Thyroid gland (tissue), 4 donors: ENCODE data around the gene CGB3. TPM values are rescaled to one million over a fixed set of nuclear protein-coding genes. Genes with fewer than 3 reads are reported as not detected.

Experiments
- DNase-seq, 2 donors: peaks; one replicate each; pipeline ENCODE4 v3.0.0-alpha.2; 2019
- H3K27ac ChIP-seq, 3 donors: fragments of 200-600 bp; sonication (generic); 1 replicate in 2 of 3; 2 replicates in 1 of 3; pipeline ENCODE4 v1.5.1; 2016 to 2019; ENCODE audit warnings: mild to moderate bottlenecking in 1 of 3, moderate library complexity in 1 of 3
- H3K27me3 ChIP-seq: fragments of 200-600 bp; sonication (generic); one replicate; pipeline ENCODE4 v1.5.1; 2019
- H3K36me3 ChIP-seq, 2 donors: fragments of 200-600 bp; sonication (generic); one replicate each; pipeline ENCODE4 v1.5.1; 2016 to 2019
- H3K4me1 ChIP-seq, 2 donors: fragments of 200-600 bp; sonication (generic); one replicate each; pipeline ENCODE4 v1.5.1; 2017 to 2019
- H3K4me3 ChIP-seq, 3 donors: fragments of 200-600 bp; sonication (generic); replicated peaks in 1 of 3; 1 replicate in 2 of 3; 2 replicates in 1 of 3; pipeline ENCODE4 v1.5.1; 2016; ENCODE audit warnings: mild to moderate bottlenecking in 1 of 3
- H3K9me3 ChIP-seq: fragments of 200-600 bp; sonication (generic); one replicate; pipeline ENCODE4 v1.5.1; 2017
- CTCF ChIP-seq, 6 experiments: fragments of 200-600 bp in 3 of 6; fragments of 450-650 bp in 3 of 6; sonication (generic) in 3 of 6; IDR thresholded peaks; one replicate each; pipeline ENCODE4 v1.5.1; 2016 to 2019; ENCODE audit warnings: antibody characterized with exemption in 6 of 6, mild to moderate bottlenecking in 2 of 6, inconsistent platforms in 1 of 6, moderate library complexity in 1 of 6
- POLR2A ChIP-seq, 2 donors: fragments of 450-650 bp; IDR thresholded peaks; one replicate each; pipeline ENCODE4 v1.6.1; 2017; ENCODE audit warnings: antibody characterized with exemption in 2 of 2, mild to moderate bottlenecking in 2 of 2, moderate library complexity in 1 of 2
- WGBS, 2 donors: methylation state at CpG; one replicate each; pipeline ENCODE4 v1.1.5; 2017; 5-methylcytosine and 5-hydroxymethylcytosine counted together
- intact Hi-C: fragments of 100-400 bp; cut with DNase I; formaldehyde crosslinking; loops from one replicate; pipeline ENCODE4 v1.15.1; 2023
- microRNA-seq: library from miRNA; unstranded; fragments of <30 nt; microRNA quantifications from one replicate; pipeline ENCODE4, GENCODE V29; 2016
- small RNA-seq: library from RNA; depleted of rRNA; stranded (forward); fragments of <200 nt; gene quantifications from one replicate; pipeline ENCODE3, GENCODE V24; 2016
- total RNA-seq, 4 donors: library from RNA; depleted of rRNA; stranded (reverse); fragments of >200 nt; gene quantifications; one replicate each; pipeline ENCODE4 v1.2.3, GENCODE V29; 2016

CGB3 gene
- total RNA-seq, 4 donors from 2014 or later: not detected

GRCh38 chr19:48986211-48986610, 37.9 kb downstream of the CGB3 start:
- H3K27me3 ChIP-seq: no peaks in the 10 kb centered on the region
- no peaks in the 10 kb centered on the region for H3K9me3 ChIP-seq
- WGBS, 2 donors: 95 to 97% methylated on average over 3 of the region's 3 CpGs
- H3K27ac ChIP-seq: no peak overlapping the region
- peaks cover 12 to 35% of the 10 kb centered on the region in 2 donors for H3K36me3 ChIP-seq
- intact Hi-C loops: no loop called here
- TF ChIP-seq POLR2A (IDR thresholded peaks at IDR 0.05): no peak
- no peak for DNase-seq
- H3K4me1 ChIP-seq: peaks cover 2% of the 10 kb centered on the region in 2 donors
- H3K4me3 ChIP-seq: no peak overlapping the region

GRCh38 chr19:48985711-48986110, 38.4 kb downstream of the CGB3 start:
- no peak for DNase-seq
- no peak overlapping the region for H3K27ac ChIP-seq

GRCh38 chr19:48982280-48982679, 41.9 kb downstream of the CGB3 start:
- H3K4me1 ChIP-seq: no peaks in the 10 kb centered on the region
- no peaks in the 10 kb centered on the region for H3K9me3 ChIP-seq
- no peak overlapping the region for H3K4me3 ChIP-seq
- no peaks in the 10 kb centered on the region for H3K27me3 ChIP-seq
- no peak for DNase-seq
- no peak overlapping the region for H3K27ac ChIP-seq
- H3K36me3 ChIP-seq: peaks cover 17 to 35% of the 10 kb centered on the region in 2 donors
- 90 to 93% methylated on average over 9 of the region's 9 CpGs for WGBS, 2 donors
- intact Hi-C loops: no loop called here
- TF ChIP-seq CTCF (IDR thresholded peaks at IDR 0.05) (no peak), POLR2A (IDR thresholded peaks at IDR 0.05) (no peak)

More at GRCh38 chr19:48985711-48986110, 38.4 kb downstream of the CGB3 start:
- Histone ChIP-seq H3K9me3 (no peaks in the 10 kb centered on the region), H3K36me3 (peaks cover 12 to 38% of the 10 kb centered on the region in 2 donors), H3K27me3 (no peaks in the 10 kb centered on the region), H3K4me1 (no peaks in the 10 kb centered on the region), H3K4me3 (no peak overlapping the region)
- 95 to 99% methylated on average over 8 to 13 of the region's 13 CpGs for WGBS, 2 donors
- TF ChIP-seq POLR2A (IDR thresholded peaks at IDR 0.05) (no peak), CTCF (IDR thresholded peaks at IDR 0.05) (no peak)
- intact Hi-C loops: no loop called here

- Histone ChIP-seq H3K36me3 (peaks cover 14 to 16% of the 10 kb centered on the region in 2 donors), H3K27ac (no peak overlapping the region), H3K4me3 (no peak overlapping the region), H3K27me3 (no peaks in the 10 kb centered on the region), H3K4me1 (no peaks in the 10 kb centered on the region), H3K9me3 (no peaks in the 10 kb centered on the region)
- DNase-seq: no peak
- intact Hi-C loops: loop anchor here (10.0 kb wide), 1 partner anchor 112 kb away; the partner anchor contains the start of gene PLEKHA4
- TF ChIP-seq POLR2A (IDR thresholded peaks at IDR 0.05) (no peak), CTCF (IDR thresholded peaks at IDR 0.05) (no peak)
- 88 to 93% methylated on average over 2 of the region's 2 CpGs for WGBS, 2 donors
Measured at GRCh38 chr19:48977061-48977460, 47.1 kb downstream of the CGB3 start.

GRCh38 chr19:48975947-48976847, 47.9 kb downstream of the CGB3 start:
- no peaks in the 10 kb centered on the region for H3K9me3 ChIP-seq
- DNase-seq: no peak
- H3K27me3 ChIP-seq: no peaks in the 10 kb centered on the region
- intact Hi-C loops: loop anchor here (10.0 kb wide), 1 partner anchor 111 kb away; the partner anchor contains the start of gene PLEKHA4
- no peak for TF ChIP-seq CTCF (IDR thresholded peaks at IDR 0.05)
- no peak for TF ChIP-seq POLR2A (IDR thresholded peaks at IDR 0.05)
- 91 to 96% methylated on average over 13 of the region's 13 CpGs for WGBS, 2 donors
- peaks cover 13 to 14% of the 10 kb centered on the region in 2 donors for H3K36me3 ChIP-seq
- H3K4me3 ChIP-seq: no peak overlapping the region
- no peaks in the 10 kb centered on the region for H3K4me1 ChIP-seq
- no peak overlapping the region for H3K27ac ChIP-seq

Small RNA genes lying within 50 kb of the gene (microRNA-seq; reads per million reads assigned to microRNA genes)
- not detected for gene MIR6798

Small RNA genes lying within 50 kb of the gene (small RNA-seq; reads per million reads assigned to genes)
- not detected for gene MIR6798

Other genes with a start within 250 kb of the CGB3 start
- gene BCAT2, start 213.3 kb downstream of the CGB3 start, total RNA-seq: 10 to 100 TPM; 35.4 to 52.8 (median 45.9) TPM
- gene HSD17B14, start 187.8 kb downstream of the CGB3 start, total RNA-seq: 10 to 100 TPM; 11.9 to 46.8 (median 22.2) TPM
- gene PLEKHA4, start 155.7 kb downstream of the CGB3 start, total RNA-seq: 10 to 100 TPM; 15.2 to 21.8 (median 19.0) TPM
- 10 to 100 TPM; 18.7 to 31.7 (median 24.2) TPM for gene PPP1R15A, start 151.9 kb downstream of the CGB3 start, total RNA-seq
- under 1 TPM in 1 of 4 donors, not detected in 3; 0.27 TPM for gene TULP2, start 125.6 kb downstream of the CGB3 start, total RNA-seq
- gene NUCB1, start 124.0 kb downstream of the CGB3 start, total RNA-seq: 100 to 1,000 TPM; 267 to 424 (median 371) TPM
- gene DHDH, start 90.6 kb downstream of the CGB3 start, total RNA-seq: not detected
- 10 to 100 TPM; 28.2 to 74.4 (median 41.2) TPM for gene BAX, start 69.5 kb downstream of the CGB3 start, total RNA-seq
- over 10,000 TPM in 1 of 4 donors, 1,000 to 10,000 TPM in 3; 5,748 to 12,335 (median 7,175) TPM for gene FTL, start 59.0 kb downstream of the CGB3 start, total RNA-seq
- 10 to 100 TPM; 17.9 to 33.2 (median 23.9) TPM for gene GYS1, start 31.0 kb downstream of the CGB3 start, total RNA-seq
- gene RUVBL2, start 30.4 kb downstream of the CGB3 start, total RNA-seq: 100 to 1,000 TPM in 3 of 4 donors, 10 to 100 TPM in 1; 80.5 to 131 (median 118) TPM
- not detected for gene LHB, start 7.2 kb downstream of the CGB3 start, total RNA-seq
- not detected for gene CGB2, start 7.6 kb upstream of the CGB3 start, total RNA-seq
- gene CGB1, start 12.6 kb upstream of the CGB3 start, total RNA-seq: not detected
- gene CGB5, start 19.5 kb upstream of the CGB3 start, total RNA-seq: under 1 TPM in 1 of 4 donors, not detected in 3; 0.56 TPM
- not detected for gene CGB8, start 24.8 kb upstream of the CGB3 start, total RNA-seq
- not detected for gene CGB7, start 33.4 kb upstream of the CGB3 start, total RNA-seq
- gene NTF4, start 40.5 kb upstream of the CGB3 start, total RNA-seq: under 1 TPM in 1 of 4 donors, not detected in 3; 0.33 TPM
- gene KCNA7, start 48.4 kb upstream of the CGB3 start, total RNA-seq: not detected
- gene SNRNP70, start 61.1 kb upstream of the CGB3 start, total RNA-seq: 100 to 1,000 TPM; 253 to 388 (median 305) TPM
- 10 to 100 TPM; 10.5 to 17.7 (median 13.8) TPM for gene LIN7B, start 90.0 kb upstream of the CGB3 start, total RNA-seq
- 10 to 100 TPM in 1 of 4 donors, 1 to 10 TPM in 3; 1.7 to 13.4 (median 6.1) TPM for gene C19orf73, start 94.8 kb upstream of the CGB3 start, total RNA-seq
- 1 to 10 TPM; 4.6 to 7.4 (median 5.3) TPM for gene PPFIA3, start 95.2 kb upstream of the CGB3 start, total RNA-seq
- 1 to 10 TPM; 1.1 to 4.1 (median 2.1) TPM for gene HRC, start 131.1 kb upstream of the CGB3 start, total RNA-seq
- gene TRPM4, start 133.5 kb upstream of the CGB3 start, total RNA-seq: 10 to 100 TPM; 18.4 to 36.4 (median 26.1) TPM